IPS-NIHi7 (cell line): ENCODE results near the gene MYL7.

Source experiments
- DNase-seq: peaks from one replicate; pipeline ENCODE4 v3.0.0; 2012; ENCODE audit warnings: mixed read lengths; ENCODE audit errors: extremely low spot score

Gene MYL7

GRCh38 chr7:44100458-44101302 is 40.5 kb downstream of the MYL7 start:
- DNase-seq, result no peak

DNA sequence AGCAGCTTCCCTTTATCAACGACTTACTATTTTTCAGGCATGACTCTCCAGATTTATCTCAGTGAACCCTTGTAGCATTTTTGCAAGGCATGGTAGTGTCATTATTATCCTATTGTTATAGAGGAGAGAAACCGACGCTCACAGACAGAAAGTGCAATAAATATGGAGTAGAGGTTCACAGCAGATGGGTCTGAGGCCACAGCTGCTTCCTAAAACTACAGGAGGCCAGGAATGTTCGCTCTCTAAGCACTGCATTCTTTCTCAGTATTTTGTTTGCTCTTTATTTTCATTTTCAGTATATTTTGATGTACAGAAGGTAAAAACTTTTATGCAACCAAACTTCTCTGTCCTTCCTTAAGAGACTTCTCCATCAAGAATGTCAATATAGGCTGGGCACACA is 41.5 kb downstream of the MYL7 start:
- no peak for DNase-seq

DNA sequence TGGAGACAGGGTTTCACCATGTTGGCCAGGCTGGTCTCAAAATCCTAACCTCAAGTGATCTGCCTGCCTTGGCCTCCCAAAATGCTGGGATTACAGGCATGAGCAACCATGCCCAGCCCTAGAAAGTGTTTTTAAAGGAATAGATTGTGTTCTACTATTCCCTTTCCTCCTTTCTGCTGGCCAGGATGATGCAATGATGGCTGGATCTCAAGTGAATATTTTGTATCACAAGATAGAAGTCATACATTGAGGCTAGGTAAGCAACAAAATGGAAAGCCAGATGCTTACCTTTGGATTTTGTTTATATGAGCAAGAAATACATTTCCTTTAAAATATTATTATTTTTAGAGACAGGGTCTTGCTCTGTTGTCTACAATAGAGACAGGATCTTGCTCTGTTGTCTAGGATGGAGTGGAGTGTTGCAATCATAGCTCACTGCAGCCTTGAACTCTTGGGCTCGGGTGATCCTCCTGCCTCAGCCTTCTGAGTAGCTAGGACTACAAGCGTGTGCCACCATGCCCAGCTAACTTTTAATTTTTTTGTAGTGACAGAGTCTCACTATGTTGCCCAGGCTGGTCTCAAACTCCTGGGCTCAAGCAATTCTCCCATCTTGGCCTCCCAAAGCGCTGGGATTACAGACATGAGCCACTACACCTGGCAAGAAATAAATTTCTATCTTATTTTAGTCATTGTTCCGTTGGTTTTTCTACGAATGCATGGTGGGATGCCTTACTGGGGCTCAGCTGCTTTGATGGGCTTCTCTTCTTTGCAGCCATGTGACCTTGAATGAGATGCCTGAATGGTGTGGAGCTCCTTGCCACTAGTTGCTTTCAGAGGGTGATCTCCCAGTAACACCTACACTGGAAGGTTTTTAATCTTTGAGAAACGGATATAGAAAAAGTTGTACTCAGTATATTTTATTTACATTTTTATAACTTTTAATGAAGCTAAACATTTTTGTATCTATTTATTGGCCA is 42.8 kb downstream of the MYL7 start:
- no peak for DNase-seq

GRCh38 chr7:44097064-44097932 is 43.8 kb downstream of the MYL7 start:
- DNase-seq, result no peak

GRCh38 chr7:44096326-44096881 is 44.7 kb downstream of the MYL7 start:
- DNase-seq, result no peak

DNA sequence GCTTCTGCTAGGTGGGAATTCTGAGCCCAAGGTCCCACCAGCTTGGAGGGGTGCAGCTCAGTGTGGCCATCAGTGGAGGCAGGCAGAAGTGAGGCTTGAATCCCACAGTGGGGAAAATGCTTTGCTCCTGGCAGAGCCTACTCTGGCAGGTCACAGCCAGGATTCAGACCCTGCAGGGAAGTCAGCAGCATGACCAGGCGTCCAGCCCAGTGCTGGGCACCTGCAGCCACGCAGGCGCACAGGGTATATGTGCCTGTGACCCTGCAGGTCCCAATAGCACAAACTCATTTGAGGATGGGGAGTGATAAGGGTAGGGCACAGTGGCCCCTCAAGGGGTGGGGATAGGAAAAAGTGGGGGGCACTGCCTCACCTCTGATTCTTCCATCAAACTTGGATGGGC is 45.4 kb downstream of the MYL7 start:
- no peak for DNase-seq

GRCh38 chr7:44094883-44095592 is 46.1 kb downstream of the MYL7 start:
- DNase-seq, result no peak

- DNase-seq, result no peak
Observed at GRCh38 chr7:44094365-44094764, 46.8 kb downstream of the MYL7 start.

- no peak for DNase-seq
Observed at GRCh38 chr7:44093102-44093641, 48.0 kb downstream of the MYL7 start.
